ENCODE measurements around the gene RAP1A.

GRCh38 chr1:111756124-111756513 lies 136.5 kb downstream of the RAP1A start:
- no peak for TF ChIP-seq EZH2phosphoT487 (IDR thresholded peaks at IDR 0.05; ENCODE audit: insufficient read depth, low read depth)
- TF ChIP-seq EZH2 (IDR thresholded peaks at IDR 0.05; ENCODE audit: insufficient read depth, poor library complexity, severe bottlenecking): no peak

All from GM23248 (cell line).